Measurements from ENCODE around the gene KIF7. TPM values are rescaled to one million over a fixed set of nuclear protein-coding genes. Genes with fewer than 3 reads are reported as not detected.

KIF7 gene
- total RNA-seq, 1 experiment from 2014 or later: 20.4 TPM

DNA sequence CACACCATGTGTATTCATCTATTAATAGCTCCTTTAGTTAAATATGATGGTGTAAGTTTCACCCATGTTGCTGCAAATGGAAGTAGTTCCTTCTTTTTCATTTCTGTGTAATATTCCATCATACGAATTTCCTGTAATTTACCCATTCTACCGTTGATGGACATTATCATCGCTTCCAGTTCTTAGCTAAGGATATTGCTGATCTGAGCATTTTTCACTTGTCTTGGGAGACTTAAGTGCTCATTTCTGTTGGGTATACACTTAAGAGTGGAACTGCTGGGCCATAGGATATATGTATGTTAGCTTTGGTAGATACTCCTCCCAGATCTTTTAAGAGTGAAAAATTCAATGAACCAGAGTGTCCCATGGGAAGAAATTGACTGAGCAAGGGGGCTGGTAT lies 12.9 kb upstream of the KIF7 start:
- POLR2A ChIA-PET: no interaction called here
- Mint-ChIP-seq H3K36me3 (no peaks in the 10 kb centered on the region), H3K4me1 (peaks cover 14% of the 10 kb centered on the region), H3K9me3 (no peaks in the 10 kb centered on the region), H3K4me3 (no peak overlapping the region), H3K27ac (no peak overlapping the region), H3K27me3 (ENCODE audit: low read depth) (peaks cover 17% of the 10 kb centered on the region)
- TF ChIP-seq OVOL2 (CRISPR knock-in tag; IDR thresholded peaks at IDR 0.05; ENCODE audit: borderline replicate concordance) (no peak), ZNF232 (CRISPR knock-in tag; IDR thresholded peaks at IDR 0.05) (no peak), NFYB (CRISPR knock-in tag; conservative IDR thresholded peaks at IDR 0.05; ENCODE audit: low read depth) (no peak)
- TF ChIP-seq, protein P1, sequence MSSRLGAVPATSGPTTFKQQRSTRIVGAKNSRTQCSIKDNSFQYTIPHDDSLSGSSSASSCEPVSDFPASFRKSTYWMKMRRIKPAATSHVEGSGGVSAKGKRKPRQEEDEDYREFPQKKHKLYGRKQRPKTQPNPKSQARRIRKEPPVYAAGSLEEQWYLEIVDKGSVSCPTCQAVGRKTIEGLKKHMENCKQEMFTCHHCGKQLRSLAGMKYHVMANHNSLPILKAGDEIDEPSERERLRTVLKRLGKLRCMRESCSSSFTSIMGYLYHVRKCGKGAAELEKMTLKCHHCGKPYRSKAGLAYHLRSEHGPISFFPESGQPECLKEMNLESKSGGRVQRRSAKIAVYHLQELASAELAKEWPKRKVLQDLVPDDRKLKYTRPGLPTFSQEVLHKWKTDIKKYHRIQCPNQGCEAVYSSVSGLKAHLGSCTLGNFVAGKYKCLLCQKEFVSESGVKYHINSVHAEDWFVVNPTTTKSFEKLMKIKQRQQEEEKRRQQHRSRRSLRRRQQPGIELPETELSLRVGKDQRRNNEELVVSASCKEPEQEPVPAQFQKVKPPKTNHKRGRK (CRISPR knock-in tag; IDR thresholded peaks at IDR 0.05; ENCODE audit: borderline replicate concordance): no peak
- TF ChIP-seq, protein P2, sequence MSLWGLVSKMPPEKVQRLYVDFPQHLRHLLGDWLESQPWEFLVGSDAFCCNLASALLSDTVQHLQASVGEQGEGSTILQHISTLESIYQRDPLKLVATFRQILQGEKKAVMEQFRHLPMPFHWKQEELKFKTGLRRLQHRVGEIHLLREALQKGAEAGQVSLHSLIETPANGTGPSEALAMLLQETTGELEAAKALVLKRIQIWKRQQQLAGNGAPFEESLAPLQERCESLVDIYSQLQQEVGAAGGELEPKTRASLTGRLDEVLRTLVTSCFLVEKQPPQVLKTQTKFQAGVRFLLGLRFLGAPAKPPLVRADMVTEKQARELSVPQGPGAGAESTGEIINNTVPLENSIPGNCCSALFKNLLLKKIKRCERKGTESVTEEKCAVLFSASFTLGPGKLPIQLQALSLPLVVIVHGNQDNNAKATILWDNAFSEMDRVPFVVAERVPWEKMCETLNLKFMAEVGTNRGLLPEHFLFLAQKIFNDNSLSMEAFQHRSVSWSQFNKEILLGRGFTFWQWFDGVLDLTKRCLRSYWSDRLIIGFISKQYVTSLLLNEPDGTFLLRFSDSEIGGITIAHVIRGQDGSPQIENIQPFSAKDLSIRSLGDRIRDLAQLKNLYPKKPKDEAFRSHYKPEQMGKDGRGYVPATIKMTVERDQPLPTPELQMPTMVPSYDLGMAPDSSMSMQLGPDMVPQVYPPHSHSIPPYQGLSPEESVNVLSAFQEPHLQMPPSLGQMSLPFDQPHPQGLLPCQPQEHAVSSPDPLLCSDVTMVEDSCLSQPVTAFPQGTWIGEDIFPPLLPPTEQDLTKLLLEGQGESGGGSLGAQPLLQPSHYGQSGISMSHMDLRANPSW (CRISPR knock-in tag; conservative IDR thresholded peaks at IDR 0.05; ENCODE audit: low read depth): no peak
- TF ChIP-seq, protein P3, sequence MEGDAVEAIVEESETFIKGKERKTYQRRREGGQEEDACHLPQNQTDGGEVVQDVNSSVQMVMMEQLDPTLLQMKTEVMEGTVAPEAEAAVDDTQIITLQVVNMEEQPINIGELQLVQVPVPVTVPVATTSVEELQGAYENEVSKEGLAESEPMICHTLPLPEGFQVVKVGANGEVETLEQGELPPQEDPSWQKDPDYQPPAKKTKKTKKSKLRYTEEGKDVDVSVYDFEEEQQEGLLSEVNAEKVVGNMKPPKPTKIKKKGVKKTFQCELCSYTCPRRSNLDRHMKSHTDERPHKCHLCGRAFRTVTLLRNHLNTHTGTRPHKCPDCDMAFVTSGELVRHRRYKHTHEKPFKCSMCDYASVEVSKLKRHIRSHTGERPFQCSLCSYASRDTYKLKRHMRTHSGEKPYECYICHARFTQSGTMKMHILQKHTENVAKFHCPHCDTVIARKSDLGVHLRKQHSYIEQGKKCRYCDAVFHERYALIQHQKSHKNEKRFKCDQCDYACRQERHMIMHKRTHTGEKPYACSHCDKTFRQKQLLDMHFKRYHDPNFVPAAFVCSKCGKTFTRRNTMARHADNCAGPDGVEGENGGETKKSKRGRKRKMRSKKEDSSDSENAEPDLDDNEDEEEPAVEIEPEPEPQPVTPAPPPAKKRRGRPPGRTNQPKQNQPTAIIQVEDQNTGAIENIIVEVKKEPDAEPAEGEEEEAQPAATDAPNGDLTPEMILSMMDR (IDR thresholded peaks at IDR 0.05): no peak
- DNase-seq (ENCODE audit: low spot score) (no peak), ATAC-seq (no peak)
- CTCF ChIA-PET: no interaction called here

DNA sequence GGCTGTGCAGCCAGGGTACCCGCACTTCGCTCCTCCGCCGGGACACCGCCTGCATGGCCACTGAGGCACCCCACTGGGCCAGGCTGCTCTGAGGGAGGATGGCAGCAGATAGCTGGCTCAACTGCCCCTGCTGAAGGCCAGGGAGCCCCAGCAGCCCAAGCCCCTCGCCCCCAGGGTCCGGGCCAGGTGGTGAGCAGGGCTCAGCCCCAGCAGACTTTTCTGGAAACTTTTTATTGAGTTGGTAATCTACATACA lies 12.4 kb upstream of the KIF7 start:
- Mint-ChIP-seq H3K4me3 (no peak overlapping the region), H3K36me3 (no peaks in the 10 kb centered on the region), H3K9me3 (no peaks in the 10 kb centered on the region), H3K27me3 (ENCODE audit: low read depth) (peaks cover 17% of the 10 kb centered on the region), H3K27ac (no peak overlapping the region), H3K4me1 (peaks cover 14% of the 10 kb centered on the region)
- ChIA-PET POLR2A (no interaction called here), CTCF (no interaction called here)
- ATAC-seq (no peak), DNase-seq (ENCODE audit: low spot score) (no peak)
- no peak for TF ChIP-seq GTF2I (CRISPR knock-in tag; conservative IDR thresholded peaks at IDR 0.05)
- no peak for TF ChIP-seq HMGA2 (CRISPR knock-in tag; IDR thresholded peaks at IDR 0.05)
- TF ChIP-seq FOXP1 (CRISPR knock-in tag; IDR thresholded peaks at IDR 0.05; ENCODE audit: borderline replicate concordance): no peak
- TF ChIP-seq, protein P4, sequence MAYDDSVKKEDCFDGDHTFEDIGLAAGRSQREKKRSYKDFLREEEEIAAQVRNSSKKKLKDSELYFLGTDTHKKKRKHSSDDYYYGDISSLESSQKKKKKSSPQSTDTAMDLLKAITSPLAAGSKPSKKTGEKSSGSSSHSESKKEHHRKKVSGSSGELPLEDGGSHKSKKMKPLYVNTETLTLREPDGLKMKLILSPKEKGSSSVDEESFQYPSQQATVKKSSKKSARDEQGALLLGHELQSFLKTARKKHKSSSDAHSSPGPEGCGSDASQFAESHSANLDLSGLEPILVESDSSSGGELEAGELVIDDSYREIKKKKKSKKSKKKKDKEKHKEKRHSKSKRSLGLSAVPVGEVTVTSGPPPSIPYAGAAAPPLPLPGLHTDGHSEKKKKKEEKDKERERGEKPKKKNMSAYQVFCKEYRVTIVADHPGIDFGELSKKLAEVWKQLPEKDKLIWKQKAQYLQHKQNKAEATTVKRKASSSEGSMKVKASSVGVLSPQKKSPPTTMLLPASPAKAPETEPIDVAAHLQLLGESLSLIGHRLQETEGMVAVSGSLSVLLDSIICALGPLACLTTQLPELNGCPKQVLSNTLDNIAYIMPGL (CRISPR knock-in tag; IDR thresholded peaks at IDR 0.05): no peak
- no peak for TF ChIP-seq ZNF423 (CRISPR knock-in tag; IDR thresholded peaks at IDR 0.05)
- TF ChIP-seq ZBTB21 (CRISPR knock-in tag; IDR thresholded peaks at IDR 0.05; ENCODE audit: borderline replicate concordance): no peak

DNA sequence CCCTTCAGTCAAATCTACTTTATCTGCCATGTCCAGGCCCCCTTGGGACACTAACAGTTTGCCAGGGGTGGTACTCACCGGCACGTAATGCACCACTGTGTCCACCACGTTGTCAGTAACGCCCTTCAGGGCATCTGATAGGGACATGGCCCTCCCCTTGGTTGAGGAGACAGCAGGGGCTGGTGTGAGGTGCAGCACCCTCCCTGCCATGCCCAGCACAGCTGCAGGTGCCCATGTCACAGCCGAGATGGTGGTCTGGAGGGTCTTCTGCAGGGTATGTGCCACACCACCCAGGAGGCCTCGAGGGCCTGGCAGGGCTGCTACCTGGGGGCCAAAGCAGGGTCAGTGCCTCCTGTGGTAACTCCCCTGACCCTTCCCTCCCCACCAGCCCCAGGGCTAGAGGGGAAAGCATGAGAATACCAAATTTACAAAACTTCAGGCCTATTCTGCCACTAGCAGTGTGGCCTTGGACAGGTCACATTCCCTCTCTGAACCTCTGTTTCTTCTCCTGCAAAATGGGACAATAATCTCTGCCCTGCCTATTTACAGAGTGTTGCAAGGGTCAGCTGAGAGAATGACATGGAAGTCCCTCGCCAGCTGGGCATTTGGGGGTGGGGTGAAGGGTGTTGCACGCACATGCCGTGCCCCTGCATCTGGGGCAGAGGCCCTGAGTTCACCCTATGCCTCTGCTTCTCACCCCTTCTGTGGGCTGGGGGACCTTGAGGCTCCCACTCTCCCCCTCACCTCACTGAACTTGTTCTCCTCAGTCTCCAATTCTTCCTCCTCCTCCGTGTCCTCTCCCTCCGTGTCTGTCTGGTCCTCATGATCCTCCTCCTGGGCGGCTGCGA lies 11.8 kb upstream of the KIF7 start:
- H3K4me3 Mint-ChIP-seq: no peak overlapping the region
- ATAC-seq: no peak
- no peak overlapping the region for H3K27ac Mint-ChIP-seq
- no peaks in the 10 kb centered on the region for H3K36me3 Mint-ChIP-seq
- no peaks in the 10 kb centered on the region for H3K9me3 Mint-ChIP-seq
- ChIA-PET POLR2A (no interaction called here), CTCF (interaction anchor here (2.0 kb wide), 1 partner anchor 19 kb away, joined by 17 read pairs; no protein-coding TSS in a partner anchor)
- H3K27me3 Mint-ChIP-seq (ENCODE audit: low read depth): peaks cover 17% of the 10 kb centered on the region
- peaks cover 14% of the 10 kb centered on the region for H3K4me1 Mint-ChIP-seq
- DNase-seq (ENCODE audit: low spot score): no peak
- TF ChIP-seq, protein P5, sequence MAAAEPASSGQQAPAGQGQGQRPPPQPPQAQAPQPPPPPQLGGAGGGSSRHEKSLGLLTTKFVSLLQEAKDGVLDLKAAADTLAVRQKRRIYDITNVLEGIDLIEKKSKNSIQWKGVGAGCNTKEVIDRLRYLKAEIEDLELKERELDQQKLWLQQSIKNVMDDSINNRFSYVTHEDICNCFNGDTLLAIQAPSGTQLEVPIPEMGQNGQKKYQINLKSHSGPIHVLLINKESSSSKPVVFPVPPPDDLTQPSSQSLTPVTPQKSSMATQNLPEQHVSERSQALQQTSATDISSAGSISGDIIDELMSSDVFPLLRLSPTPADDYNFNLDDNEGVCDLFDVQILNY (CRISPR knock-in tag; IDR thresholded peaks at IDR 0.05): no peak
- TF ChIP-seq, protein P6, sequence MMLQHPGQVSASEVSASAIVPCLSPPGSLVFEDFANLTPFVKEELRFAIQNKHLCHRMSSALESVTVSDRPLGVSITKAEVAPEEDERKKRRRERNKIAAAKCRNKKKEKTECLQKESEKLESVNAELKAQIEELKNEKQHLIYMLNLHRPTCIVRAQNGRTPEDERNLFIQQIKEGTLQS (CRISPR knock-in tag; conservative IDR thresholded peaks at IDR 0.05): no peak
- TF ChIP-seq, protein P7, sequence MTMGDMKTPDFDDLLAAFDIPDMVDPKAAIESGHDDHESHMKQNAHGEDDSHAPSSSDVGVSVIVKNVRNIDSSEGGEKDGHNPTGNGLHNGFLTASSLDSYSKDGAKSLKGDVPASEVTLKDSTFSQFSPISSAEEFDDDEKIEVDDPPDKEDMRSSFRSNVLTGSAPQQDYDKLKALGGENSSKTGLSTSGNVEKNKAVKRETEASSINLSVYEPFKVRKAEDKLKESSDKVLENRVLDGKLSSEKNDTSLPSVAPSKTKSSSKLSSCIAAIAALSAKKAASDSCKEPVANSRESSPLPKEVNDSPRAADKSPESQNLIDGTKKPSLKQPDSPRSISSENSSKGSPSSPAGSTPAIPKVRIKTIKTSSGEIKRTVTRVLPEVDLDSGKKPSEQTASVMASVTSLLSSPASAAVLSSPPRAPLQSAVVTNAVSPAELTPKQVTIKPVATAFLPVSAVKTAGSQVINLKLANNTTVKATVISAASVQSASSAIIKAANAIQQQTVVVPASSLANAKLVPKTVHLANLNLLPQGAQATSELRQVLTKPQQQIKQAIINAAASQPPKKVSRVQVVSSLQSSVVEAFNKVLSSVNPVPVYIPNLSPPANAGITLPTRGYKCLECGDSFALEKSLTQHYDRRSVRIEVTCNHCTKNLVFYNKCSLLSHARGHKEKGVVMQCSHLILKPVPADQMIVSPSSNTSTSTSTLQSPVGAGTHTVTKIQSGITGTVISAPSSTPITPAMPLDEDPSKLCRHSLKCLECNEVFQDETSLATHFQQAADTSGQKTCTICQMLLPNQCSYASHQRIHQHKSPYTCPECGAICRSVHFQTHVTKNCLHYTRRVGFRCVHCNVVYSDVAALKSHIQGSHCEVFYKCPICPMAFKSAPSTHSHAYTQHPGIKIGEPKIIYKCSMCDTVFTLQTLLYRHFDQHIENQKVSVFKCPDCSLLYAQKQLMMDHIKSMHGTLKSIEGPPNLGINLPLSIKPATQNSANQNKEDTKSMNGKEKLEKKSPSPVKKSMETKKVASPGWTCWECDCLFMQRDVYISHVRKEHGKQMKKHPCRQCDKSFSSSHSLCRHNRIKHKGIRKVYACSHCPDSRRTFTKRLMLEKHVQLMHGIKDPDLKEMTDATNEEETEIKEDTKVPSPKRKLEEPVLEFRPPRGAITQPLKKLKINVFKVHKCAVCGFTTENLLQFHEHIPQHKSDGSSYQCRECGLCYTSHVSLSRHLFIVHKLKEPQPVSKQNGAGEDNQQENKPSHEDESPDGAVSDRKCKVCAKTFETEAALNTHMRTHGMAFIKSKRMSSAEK (CRISPR knock-in tag; IDR thresholded peaks at IDR 0.05; ENCODE audit: borderline replicate concordance): no peak
- TF ChIP-seq SOX15 (CRISPR knock-in tag; IDR thresholded peaks at IDR 0.05) (no peak), ZNF121 (CRISPR knock-in tag; IDR thresholded peaks at IDR 0.05) (no peak), HMGA2 (CRISPR knock-in tag; IDR thresholded peaks at IDR 0.05) (no peak), ZNF138 (CRISPR knock-in tag; conservative IDR thresholded peaks at IDR 0.05) (no peak)

All from WTC11 (cell line).